ENCODE measurements around the gene SCYL3. TPM values are rescaled to one million over a fixed set of nuclear protein-coding genes. Genes with fewer than 3 reads are reported as not detected.

Gene SCYL3
- total RNA-seq, 1 experiment from 2014 or later = 5.9 TPM

- Mint-ChIP-seq H3K36me3 (ENCODE audit: insufficient read depth, unreplicated experiment) (no peaks in the 10 kb centered on the region), H3K9me3 (ENCODE audit: unreplicated experiment) (no peaks in the 10 kb centered on the region), H3K27me3 (ENCODE audit: insufficient read depth, unreplicated experiment) (peaks cover 8% of the 10 kb centered on the region), H3K4me3 (ENCODE audit: unreplicated experiment) (no peak overlapping the region), H3K27ac (ENCODE audit: unreplicated experiment) (no peak overlapping the region), H3K4me1 (ENCODE audit: low read depth, unreplicated experiment) (no peaks in the 10 kb centered on the region)
- DNase-seq = no peak
- BruUV-seq (replicated peaks) = no TSS peak
- Histone ChIP-seq H3K9me3 (no peaks in the 10 kb centered on the region), H3K27me3 (replicated peaks; ENCODE audit: control insufficient read depth, insufficient read depth, low read length) (no peaks in the 10 kb centered on the region), H3K36me3 (ENCODE audit: control insufficient read depth, insufficient read depth, low read length) (no peaks in the 10 kb centered on the region), H3K4me1 (peaks cover 6% of the 10 kb centered on the region; the same call in 1 of the 2 replicates), H3K4me3 (ENCODE audit: low read depth, low read length) (no peak overlapping the region)
- ChIA-PET POLR2A (no interaction called here), CTCF (no interaction called here)
- intact Hi-C loops (cut with micrococcal nuclease; ENCODE audit: unreplicated experiment) = no loop called here
- TF ChIP-seq CTCF (IDR thresholded peaks at IDR 0.05; ENCODE audit: insufficient read depth in 1 of 2, low read depth in 1 of 2, low read length in 1 of 2, severe bottlenecking in 1 of 2, unreplicated experiment in 1 of 2) = no peak
Measured at GRCh38 chr1:169901115-169901514, 7.4 kb upstream of the SCYL3 start.

GRCh38 chr1:169900571-169900970 lies 6.9 kb upstream of the SCYL3 start:
- Histone ChIP-seq H3K4me3 (ENCODE audit: low read depth, low read length) (no peak overlapping the region), H3K4me1 (peaks cover 6% of the 10 kb centered on the region; the same call in 1 of the 2 replicates), H3K27me3 (replicated peaks; ENCODE audit: control insufficient read depth, insufficient read depth, low read length) (no peaks in the 10 kb centered on the region), H3K36me3 (ENCODE audit: control insufficient read depth, insufficient read depth, low read length) (no peaks in the 10 kb centered on the region), H3K9me3 (no peaks in the 10 kb centered on the region)
- intact Hi-C loops (cut with micrococcal nuclease; ENCODE audit: unreplicated experiment) = no loop called here
- no peak overlapping the region for H3K27ac Mint-ChIP-seq (ENCODE audit: unreplicated experiment)
- H3K36me3 Mint-ChIP-seq (ENCODE audit: insufficient read depth, unreplicated experiment) = no peaks in the 10 kb centered on the region
- BruUV-seq (replicated peaks) = no TSS peak
- no peak overlapping the region for H3K4me3 Mint-ChIP-seq (ENCODE audit: unreplicated experiment)
- TF ChIP-seq CTCF (IDR thresholded peaks at IDR 0.05; ENCODE audit: insufficient read depth in 1 of 2, low read depth in 1 of 2, low read length in 1 of 2, severe bottlenecking in 1 of 2, unreplicated experiment in 1 of 2) = no peak
- CTCF ChIA-PET = no interaction called here
- no peaks in the 10 kb centered on the region for H3K9me3 Mint-ChIP-seq (ENCODE audit: unreplicated experiment)
- POLR2A ChIA-PET = no interaction called here
- DNase-seq = no peak
- no peaks in the 10 kb centered on the region for H3K4me1 Mint-ChIP-seq (ENCODE audit: low read depth, unreplicated experiment)
- peaks cover 8% of the 10 kb centered on the region for H3K27me3 Mint-ChIP-seq (ENCODE audit: insufficient read depth, unreplicated experiment)

- Histone ChIP-seq H3K4me3 (ENCODE audit: low read depth, low read length) (no peak overlapping the region), H3K9me3 (no peaks in the 10 kb centered on the region), H3K36me3 (ENCODE audit: control insufficient read depth, insufficient read depth, low read length) (no peaks in the 10 kb centered on the region), H3K27me3 (replicated peaks; ENCODE audit: control insufficient read depth, insufficient read depth, low read length) (no peaks in the 10 kb centered on the region), H3K4me1 (peaks cover 6% of the 10 kb centered on the region; the same call in 1 of the 2 replicates)
- Mint-ChIP-seq H3K4me3 (ENCODE audit: unreplicated experiment) (no peak overlapping the region), H3K36me3 (ENCODE audit: insufficient read depth, unreplicated experiment) (no peaks in the 10 kb centered on the region), H3K27me3 (ENCODE audit: insufficient read depth, unreplicated experiment) (peaks cover 8% of the 10 kb centered on the region), H3K4me1 (ENCODE audit: low read depth, unreplicated experiment) (peaks cover 3% of the 10 kb centered on the region), H3K9me3 (ENCODE audit: unreplicated experiment) (no peaks in the 10 kb centered on the region), H3K27ac (ENCODE audit: unreplicated experiment) (no peak overlapping the region)
- intact Hi-C loops (cut with micrococcal nuclease; ENCODE audit: unreplicated experiment) = no loop called here
- no peak for DNase-seq
- no peak for TF ChIP-seq CTCF (IDR thresholded peaks at IDR 0.05; ENCODE audit: insufficient read depth in 1 of 2, low read depth in 1 of 2, low read length in 1 of 2, severe bottlenecking in 1 of 2, unreplicated experiment in 1 of 2)
- ChIA-PET CTCF (no interaction called here), POLR2A (no interaction called here)
- BruUV-seq (replicated peaks) = no TSS peak
Measured at GRCh38 chr1:169899519-169900217, 6.0 kb upstream of the SCYL3 start.
